K562 (cell line): ENCODE data around the gene DISC1. TPM values are rescaled to one million over a fixed set of nuclear protein-coding genes. Genes with fewer than 3 reads are reported as not detected.

ENCODE experiments used
- ATAC-seq: fragments of 200-7000 bp; cut with Tn5 transposase; 3 replicates; pipeline ENCODE4 v1.9.1; 2020; ENCODE audit warnings: moderate library complexity
- BruUV-seq: library from RNA; stranded (reverse); fragments of 400-500 nt; replicated peaks from 2 replicates; lab custom pipeline; 2021; lab: Mats Ljungman, UMichigan
- CTCF ChIA-PET: fragments of 300-600 bp; formaldehyde crosslinking; extraction: SDS; loops from one replicate; lab custom pipeline; 2021; ENCODE audit warnings: low intra/inter-chr PET ratio; lab: Yijun Ruan, JAX
- POLR2A ChIA-PET: fragments of 300-600, 350-650 bp; sonication (Branson Sonifier 250); formaldehyde crosslinking; extraction: SDS; loops from one replicate; lab custom pipeline; 2021; ENCODE audit warnings: antibody characterized with exemption, inconsistent platforms; lab: Yijun Ruan, JAX
- DNase-seq, 4 experiments: peaks; one replicate each; pipeline versions ENCODE4 v3.0.0 to v3.0.0-alpha.2; 2011 to 2018; ENCODE audit warnings: low spot score in 3 of 4, mixed read lengths in 3 of 4; ENCODE audit errors: extremely low read depth in 1 of 4
- FAIRE-seq: peaks from 2 replicates; lab custom pipeline; 2011; peaks lifted over from hg19 to GRCh38; lab: Jason Lieb, UNC
- H2AFZ ChIP-seq: 2 replicates; pipeline ENCODE4 v1.6.0; 2011; ENCODE audit warnings: low read depth, low read length, control low read depth, inconsistent platforms
- H3K27ac ChIP-seq: fragments of 200-600 bp; 3 replicates; pipeline ENCODE4 v1.8.0; 2011; ENCODE audit warnings: low read depth, mild to moderate bottlenecking, control low read depth, inconsistent platforms, low read length, moderate library complexity, mixed read lengths; ENCODE audit errors: extremely low read depth
- H3K27me3 ChIP-seq, 2 experiments: fragments of 300-600 bp in 1 of 2; 2 replicates in 1 of 2; 3 replicates in 1 of 2; pipeline versions ENCODE4 v1.6.0 to v1.8.0; 2011; ENCODE audit warnings: inconsistent platforms in 2 of 2, low read length in 2 of 2, mild to moderate bottlenecking in 1 of 2, mixed read lengths in 1 of 2, moderate library complexity in 1 of 2; ENCODE audit not compliant: control insufficient read depth in 2 of 2, insufficient read depth in 2 of 2
- H3K36me3 ChIP-seq: fragments of 300-600 bp; 3 replicates; pipeline ENCODE4 v1.8.0; 2011; ENCODE audit warnings: mild to moderate bottlenecking, low read length, inconsistent platforms; ENCODE audit not compliant: control insufficient read depth, insufficient read depth
- H3K4me1 ChIP-seq, 2 experiments: fragments of 200-600 bp in 1 of 2; replicated peaks in 1 of 2; 2 replicates in 1 of 2; 3 replicates in 1 of 2; pipeline versions ENCODE4 v1.5.1 to v1.8.0; 2011; ENCODE audit warnings: inconsistent platforms in 2 of 2, low read length in 2 of 2, mild to moderate bottlenecking in 1 of 2, mixed read lengths in 1 of 2, moderate library complexity in 1 of 2; ENCODE audit not compliant: control insufficient read depth in 2 of 2, insufficient read depth in 2 of 2
- H3K4me2 ChIP-seq: 2 replicates; pipeline ENCODE4 v1.6.1; 2011; ENCODE audit warnings: low read length, control low read depth, inconsistent platforms, mixed read lengths; ENCODE audit not compliant: insufficient read depth
- H3K4me3 ChIP-seq: fragments of 200-600 bp; sonication (generic), shearing (Covaris generic); 2 replicates; pipeline ENCODE4 v1.5.1; 2016; ENCODE audit warnings: control low read depth, inconsistent platforms
- H3K79me2 ChIP-seq: fragments of 200-600 bp; 3 replicates; pipeline ENCODE4 v1.8.0; 2011; ENCODE audit warnings: low read length, inconsistent platforms; ENCODE audit not compliant: control insufficient read depth, insufficient read depth
- H3K9ac ChIP-seq, 2 experiments: 2 replicates each; pipeline versions ENCODE4 v1.6.0 to v1.6.1; 2011; ENCODE audit warnings: low read depth in 2 of 2, low read length in 2 of 2, control low read depth in 1 of 2, inconsistent platforms in 1 of 2, mild to moderate bottlenecking in 1 of 2, mixed read lengths in 1 of 2; ENCODE audit not compliant: insufficient read depth in 1 of 2
- H3K9me1 ChIP-seq: one replicate; pipeline ENCODE4 v1.6.0; 2011; ENCODE audit warnings: inconsistent platforms, mild to moderate bottlenecking, low read length, moderate library complexity; ENCODE audit not compliant: control insufficient read depth, insufficient read depth
- H3K9me3 ChIP-seq: replicated peaks from 2 replicates; pipeline ENCODE4 v1.5.1; 2011; ENCODE audit warnings: low read depth, low read length, inconsistent platforms; ENCODE audit not compliant: control insufficient read depth, insufficient read depth
- H4K20me1 ChIP-seq: replicated peaks from 2 replicates; pipeline ENCODE4 v1.6.1; 2011; ENCODE audit warnings: low read length, inconsistent platforms, mixed read lengths; ENCODE audit not compliant: control insufficient read depth, insufficient read depth
- ARID1B ChIP-seq: fragments of 450-650 bp; IDR thresholded peaks from 2 replicates; pipeline ENCODE4 v1.6.1; 2016; ENCODE audit warnings: antibody characterized with exemption, mild to moderate bottlenecking, inconsistent platforms
- ARNT ChIP-seq, 2 experiments: fragments of 450-650 bp; IDR thresholded peaks; 2 replicates each; pipeline ENCODE4 v1.6.1; 2016; ENCODE audit warnings: mild to moderate bottlenecking in 1 of 2
- CBFA2T2 ChIP-seq: fragments of 450-650 bp; conservative IDR thresholded peaks from 2 replicates; pipeline ENCODE4 v1.6.1; 2017; ENCODE audit warnings: mild to moderate bottlenecking
- CBFB ChIP-seq: sonication (generic); formaldehyde crosslinking; IDR thresholded peaks from 2 replicates; pipeline ENCODE4 v1.4.0; 2020; ENCODE audit warnings: mild to moderate bottlenecking, missing genetic modification reagents
- ETV1 ChIP-seq: fragments of 450-650 bp; conservative IDR thresholded peaks from 2 replicates; pipeline ENCODE4 v1.6.1; 2016; ENCODE audit warnings: missing genetic modification characterization, control low read depth, low read depth, missing compliant biosample characterization
- EZH2 ChIP-seq: IDR thresholded peaks from 2 replicates; pipeline ENCODE4 v1.6.1; 2012; ENCODE audit warnings: low read depth, mild to moderate bottlenecking, inconsistent platforms, low read length, borderline replicate concordance
- LARP7 ChIP-seq: fragments of 450-650 bp; IDR thresholded peaks from 2 replicates; pipeline ENCODE4 v1.6.1; 2016
- RB1 ChIP-seq: fragments of 450-650 bp; IDR thresholded peaks from 2 replicates; pipeline ENCODE4 v1.6.1; 2017; ENCODE audit warnings: low read depth, mild to moderate bottlenecking
- SMAD3 ChIP-seq: fragments of 450-650 bp; formaldehyde crosslinking; conservative IDR thresholded peaks from 2 replicates; pipeline ENCODE4 v1.4.0; 2020; ENCODE audit warnings: mild to moderate bottlenecking
- TAL1 ChIP-seq: fragments of 450-650 bp; IDR thresholded peaks from 2 replicates; pipeline ENCODE4 v1.6.1; 2016; ENCODE audit warnings: mild to moderate bottlenecking
- ZBTB7A ChIP-seq: IDR thresholded peaks from 2 replicates; pipeline ENCODE4 v1.6.1; 2011; ENCODE audit warnings: low read depth, mild to moderate bottlenecking, low read length, moderate library complexity, borderline replicate concordance; ENCODE audit not compliant: control insufficient read depth
- ZNF347 ChIP-seq: fragments of 450-650 bp; formaldehyde crosslinking; IDR thresholded peaks from 2 replicates; pipeline ENCODE4 v1.4.0; 2020; ENCODE audit warnings: low read depth, mild to moderate bottlenecking, moderate library complexity
- ZNF445 ChIP-seq: fragments of 250-450 bp; sonication (Bioruptor Pico); IDR thresholded peaks from 2 replicates; pipeline ENCODE4 v1.4.0; 2020; ENCODE audit warnings: low read depth, mild to moderate bottlenecking, moderate library complexity
- ZNF764 ChIP-seq: fragments of 250-450 bp; sonication (Bioruptor Pico); IDR thresholded peaks from 2 replicates; pipeline ENCODE4 v1.4.0; 2020; ENCODE audit warnings: low read depth, mild to moderate bottlenecking, moderate library complexity
- ZNF780A ChIP-seq: fragments of 250-450 bp; sonication (Bioruptor Pico); IDR thresholded peaks from 2 replicates; pipeline ENCODE4 v1.5.0; 2021; ENCODE audit warnings: mild to moderate bottlenecking
- WGBS: fragments of 100-300 bp; shearing (Covaris generic); methylation state at CpG from one replicate; pipeline ENCODE4 v1.1.6; 2016; ENCODE audit warnings: low coverage, mixed read lengths; ENCODE audit not compliant: insufficient coverage; ENCODE audit errors: missing lambda C conversion rate; 5-methylcytosine and 5-hydroxymethylcytosine counted together
- in situ Hi-C: fragments of 300-500 bp; cut with MboI; formaldehyde crosslinking; loops from 4 replicates; pipeline ENCODE4 v1.15.0; 2018; ENCODE audit warnings: inconsistent platforms, mixed read lengths
- intact Hi-C: fragments of 100-400 bp; cut with micrococcal nuclease; formaldehyde crosslinking; loops from 2 replicates; pipeline ENCODE4 v1.14.2; 2022
- polyA plus RNA-seq, 8 experiments: library from polyadenylated mRNA; depleted of rRNA in 4 of 8; stranded (reverse) in 5 of 8; unstranded in 3 of 8; fragments of >200 nt; fragmentation: Nextera tagmentation in 2 of 8; fragmentation: Illumina TruSeq in 1 of 8; extraction: Ambion mirVana in 2 of 8; extraction: Trizol in 1 of 8; gene quantifications; 2 replicates each; pipeline versions ENCODE4 v1.2.1 to v1.2.3, GENCODE V29; 2011 to 2014; ENCODE audit warnings: inconsistent platforms in 1 of 8, missing spikeins in 1 of 8
- total RNA-seq, 7 experiments: library from RNA; depleted of rRNA in 6 of 7; stranded (reverse); fragments of >200 nt in 6 of 7; fragmentation: Illumina TruSeq in 2 of 7; extraction: Trizol in 2 of 7; gene quantifications; 2 replicates each; pipeline versions ENCODE4 v1.2.1 to v1.2.3, GENCODE V29; 2011 to 2021; ENCODE audit warnings: low replicate concordance in 1 of 7
- TF ChIP-seq, protein P1 (sequence below): fragments of 250-450 bp; sonication (Bioruptor Pico); IDR thresholded peaks from 2 replicates; pipeline ENCODE4 v1.9.0; 2021; ENCODE audit warnings: mild to moderate bottlenecking, inconsistent platforms
- TF ChIP-seq, protein P2 (sequence below): fragments of 450-650 bp; IDR thresholded peaks from one replicate; pipeline ENCODE4 v1.6.1; 2018; ENCODE audit warnings: mild to moderate bottlenecking, moderate library complexity; ENCODE audit not compliant: partially characterized antibody
- TF ChIP-seq, protein P3 (sequence below): fragments of 450-650 bp; IDR thresholded peaks from 2 replicates; pipeline ENCODE4 v1.6.1; 2016; ENCODE audit warnings: low read depth, mild to moderate bottlenecking, moderate library complexity
- TF ChIP-seq, protein P4 (sequence below): fragments of 250-450 bp; sonication (Bioruptor Pico); IDR thresholded peaks from 2 replicates; pipeline ENCODE4 v1.4.0; 2020; ENCODE audit warnings: mild to moderate bottlenecking, moderate library complexity

The DISC1 gene
- total and polyA plus RNA-seq, 9 of the 15 experiments (the other 6 are each of a cell fraction or from before 2014, with no cell fraction given): 0.01 to 0.11 (median 0.08) TPM; not detected in 1

DNA sequence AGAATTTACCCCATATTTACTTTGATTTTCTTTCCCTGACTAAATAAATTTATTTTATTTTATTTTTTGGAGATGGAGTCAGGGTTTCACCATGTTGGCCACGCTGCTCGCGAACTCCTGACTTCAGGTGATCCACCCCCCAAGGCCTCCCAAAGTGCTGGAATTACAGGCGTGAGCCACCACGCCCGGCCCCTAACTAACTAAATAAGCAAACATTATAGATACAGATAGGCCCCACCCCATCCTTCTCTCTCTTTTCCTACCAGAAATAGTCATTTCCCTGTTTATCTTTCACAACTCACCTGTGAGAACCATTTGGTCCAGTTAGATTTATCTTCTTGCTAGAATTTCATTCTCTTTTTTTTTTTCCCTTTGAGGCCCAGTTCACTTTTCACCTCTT lies 167.3 kb downstream of the DISC1 start:
- in situ Hi-C loops: no loop called here
- Histone ChIP-seq H3K27ac (no peak overlapping the region), H3K4me1 (no peaks in the 10 kb centered on the region), H3K27me3 (no peaks in the 10 kb centered on the region), H3K4me3 (no peak overlapping the region), H3K9me1 (no peaks in the 10 kb centered on the region), H3K9ac (no peak overlapping the region), H3K36me3 (no peaks in the 10 kb centered on the region), H4K20me1 (no peaks in the 10 kb centered on the region), H3K9me3 (no peaks in the 10 kb centered on the region), H3K79me2 (no peaks in the 10 kb centered on the region), H3K4me2 (no peak overlapping the region), H2AFZ (no peak overlapping the region)
- no TSS peak for BruUV-seq
- intact Hi-C loops: no loop called here
- TF ChIP-seq SMAD3 (CRISPR knock-in tag): no peak
- no peak for TF ChIP-seq ZNF445 (CRISPR knock-in tag)
- TF ChIP-seq, protein P1, sequence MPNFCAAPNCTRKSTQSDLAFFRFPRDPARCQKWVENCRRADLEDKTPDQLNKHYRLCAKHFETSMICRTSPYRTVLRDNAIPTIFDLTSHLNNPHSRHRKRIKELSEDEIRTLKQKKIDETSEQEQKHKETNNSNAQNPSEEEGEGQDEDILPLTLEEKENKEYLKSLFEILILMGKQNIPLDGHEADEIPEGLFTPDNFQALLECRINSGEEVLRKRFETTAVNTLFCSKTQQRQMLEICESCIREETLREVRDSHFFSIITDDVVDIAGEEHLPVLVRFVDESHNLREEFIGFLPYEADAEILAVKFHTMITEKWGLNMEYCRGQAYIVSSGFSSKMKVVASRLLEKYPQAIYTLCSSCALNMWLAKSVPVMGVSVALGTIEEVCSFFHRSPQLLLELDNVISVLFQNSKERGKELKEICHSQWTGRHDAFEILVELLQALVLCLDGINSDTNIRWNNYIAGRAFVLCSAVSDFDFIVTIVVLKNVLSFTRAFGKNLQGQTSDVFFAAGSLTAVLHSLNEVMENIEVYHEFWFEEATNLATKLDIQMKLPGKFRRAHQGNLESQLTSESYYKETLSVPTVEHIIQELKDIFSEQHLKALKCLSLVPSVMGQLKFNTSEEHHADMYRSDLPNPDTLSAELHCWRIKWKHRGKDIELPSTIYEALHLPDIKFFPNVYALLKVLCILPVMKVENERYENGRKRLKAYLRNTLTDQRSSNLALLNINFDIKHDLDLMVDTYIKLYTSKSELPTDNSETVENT (CRISPR knock-in tag): no peak
- TF ChIP-seq ZBTB7A: no peak
- no peak for TF ChIP-seq ETV1 (tag)
- no peak for TF ChIP-seq ZNF347 (CRISPR knock-in tag)
- TF ChIP-seq ARNT (IDR thresholded peaks at IDR 0.05): no peak
- TF ChIP-seq CBFA2T2: no peak
- TF ChIP-seq, protein P2, sequence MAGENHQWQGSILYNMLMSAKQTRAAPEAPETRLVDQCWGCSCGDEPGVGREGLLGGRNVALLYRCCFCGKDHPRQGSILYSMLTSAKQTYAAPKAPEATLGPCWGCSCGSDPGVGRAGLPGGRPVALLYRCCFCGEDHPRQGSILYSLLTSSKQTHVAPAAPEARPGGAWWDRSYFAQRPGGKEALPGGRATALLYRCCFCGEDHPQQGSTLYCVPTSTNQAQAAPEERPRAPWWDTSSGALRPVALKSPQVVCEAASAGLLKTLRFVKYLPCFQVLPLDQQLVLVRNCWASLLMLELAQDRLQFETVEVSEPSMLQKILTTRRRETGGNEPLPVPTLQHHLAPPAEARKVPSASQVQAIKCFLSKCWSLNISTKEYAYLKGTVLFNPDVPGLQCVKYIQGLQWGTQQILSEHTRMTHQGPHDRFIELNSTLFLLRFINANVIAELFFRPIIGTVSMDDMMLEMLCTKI: no peak
- no peak for TF ChIP-seq EZH2
- TF ChIP-seq ZNF780A (CRISPR knock-in tag): no peak
- no peak for TF ChIP-seq CBFB
- TF ChIP-seq LARP7: no peak
- TF ChIP-seq RB1: no peak
- no peak for TF ChIP-seq ZNF764 (CRISPR knock-in tag)
- TF ChIP-seq, protein P3, sequence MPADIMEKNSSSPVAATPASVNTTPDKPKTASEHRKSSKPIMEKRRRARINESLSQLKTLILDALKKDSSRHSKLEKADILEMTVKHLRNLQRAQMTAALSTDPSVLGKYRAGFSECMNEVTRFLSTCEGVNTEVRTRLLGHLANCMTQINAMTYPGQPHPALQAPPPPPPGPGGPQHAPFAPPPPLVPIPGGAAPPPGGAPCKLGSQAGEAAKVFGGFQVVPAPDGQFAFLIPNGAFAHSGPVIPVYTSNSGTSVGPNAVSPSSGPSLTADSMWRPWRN: no peak
- TF ChIP-seq, protein P4, sequence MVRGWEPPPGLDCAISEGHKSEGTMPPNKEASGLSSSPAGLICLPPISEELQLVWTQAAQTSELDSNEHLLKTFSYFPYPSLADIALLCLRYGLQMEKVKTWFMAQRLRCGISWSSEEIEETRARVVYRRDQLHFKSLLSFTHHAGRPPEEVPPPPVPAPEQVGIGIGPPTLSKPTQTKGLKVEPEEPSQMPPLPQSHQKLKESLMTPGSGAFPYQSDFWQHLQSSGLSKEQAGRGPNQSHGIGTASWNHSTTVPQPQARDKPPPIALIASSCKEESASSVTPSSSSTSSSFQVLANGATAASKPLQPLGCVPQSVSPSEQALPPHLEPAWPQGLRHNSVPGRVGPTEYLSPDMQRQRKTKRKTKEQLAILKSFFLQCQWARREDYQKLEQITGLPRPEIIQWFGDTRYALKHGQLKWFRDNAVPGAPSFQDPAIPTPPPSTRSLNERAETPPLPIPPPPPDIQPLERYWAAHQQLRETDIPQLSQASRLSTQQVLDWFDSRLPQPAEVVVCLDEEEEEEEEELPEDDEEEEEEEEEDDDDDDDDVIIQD: no peak
- TF ChIP-seq TAL1: no peak
- no peak for TF ChIP-seq ARID1B
- DNase-seq (no peak), FAIRE-seq (no peak), ATAC-seq (no peak)
- CTCF ChIA-PET: no interaction called here
- WGBS: 3% methylated on average over 6 of the region's 6 CpGs
- POLR2A ChIA-PET: no interaction called here
